WTC11 (cell line): Measurements from ENCODE around the gene TNPO1.

ENCODE experiments used
- CTCF ChIP-seq: fragments of 200-600 bp; IDR thresholded peaks from 2 replicates; pipeline ENCODE4 v1.8.0; 2022; ENCODE audit warnings: antibody characterized with exemption
- E2F5 ChIP-seq: sonication (generic); formaldehyde crosslinking; IDR thresholded peaks from 2 replicates; pipeline ENCODE4 v1.8.1; 2022; ENCODE audit warnings: mild to moderate bottlenecking, moderate library complexity, missing genetic modification reagents

GRCh38 chr5:72788866-72789505 is 27.5 kb upstream of the TNPO1 start:
- no peak for TF ChIP-seq CTCF
- TF ChIP-seq E2F5 (CRISPR knock-in tag), result no peak
